Neural progenitor cell (in vitro differentiated cells): ENCODE results near the gene ATP13A1.
"Not testable (repeated sequence)": the region's sequence is repeated elsewhere in the genome, so short reads cannot be mapped to it uniquely, and the experiment has no call there.

ENCODE experiments used
- EZH2 ChIP-seq: fragments of 200-600 bp; sonication (generic); IDR thresholded peaks from 2 replicates; pipeline ENCODE4 v1.6.1; 2017; ENCODE audit warnings: antibody characterized with exemption, mild to moderate bottlenecking, moderate library complexity
- TF ChIP-seq, protein P1 (sequence below): fragments of 200-600 bp; sonication (generic); IDR thresholded peaks from 2 replicates; pipeline ENCODE4 v1.5.1; 2017; ENCODE audit warnings: antibody characterized with exemption, mild to moderate bottlenecking

DNA sequence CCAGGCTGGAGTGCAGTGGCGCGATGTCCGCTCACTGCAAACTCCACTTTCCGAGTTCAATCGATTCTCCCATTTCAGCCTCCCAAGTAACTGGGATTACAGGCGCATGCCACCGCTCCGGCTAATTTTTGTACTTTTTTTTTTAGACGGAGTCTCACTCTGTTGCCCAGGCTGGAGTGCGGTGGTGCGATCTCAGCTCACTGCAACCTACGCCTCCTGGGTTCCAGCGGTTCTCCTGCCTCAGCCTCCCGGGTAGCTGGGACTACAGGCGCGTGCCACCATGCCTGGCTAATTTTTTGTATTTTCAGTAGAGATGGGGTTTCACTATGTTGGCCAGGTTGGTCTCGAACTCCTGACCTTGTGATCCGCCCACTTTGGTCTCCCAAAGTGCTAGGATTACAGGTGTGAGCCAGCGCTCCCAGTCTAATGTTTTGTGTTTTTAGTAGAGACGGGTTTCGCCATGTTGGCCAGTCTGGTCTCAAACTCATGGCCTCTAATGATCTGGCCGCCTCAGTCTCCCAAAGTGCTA is 2.0 kb upstream of the ATP13A1 start:
- TF ChIP-seq, protein P1, sequence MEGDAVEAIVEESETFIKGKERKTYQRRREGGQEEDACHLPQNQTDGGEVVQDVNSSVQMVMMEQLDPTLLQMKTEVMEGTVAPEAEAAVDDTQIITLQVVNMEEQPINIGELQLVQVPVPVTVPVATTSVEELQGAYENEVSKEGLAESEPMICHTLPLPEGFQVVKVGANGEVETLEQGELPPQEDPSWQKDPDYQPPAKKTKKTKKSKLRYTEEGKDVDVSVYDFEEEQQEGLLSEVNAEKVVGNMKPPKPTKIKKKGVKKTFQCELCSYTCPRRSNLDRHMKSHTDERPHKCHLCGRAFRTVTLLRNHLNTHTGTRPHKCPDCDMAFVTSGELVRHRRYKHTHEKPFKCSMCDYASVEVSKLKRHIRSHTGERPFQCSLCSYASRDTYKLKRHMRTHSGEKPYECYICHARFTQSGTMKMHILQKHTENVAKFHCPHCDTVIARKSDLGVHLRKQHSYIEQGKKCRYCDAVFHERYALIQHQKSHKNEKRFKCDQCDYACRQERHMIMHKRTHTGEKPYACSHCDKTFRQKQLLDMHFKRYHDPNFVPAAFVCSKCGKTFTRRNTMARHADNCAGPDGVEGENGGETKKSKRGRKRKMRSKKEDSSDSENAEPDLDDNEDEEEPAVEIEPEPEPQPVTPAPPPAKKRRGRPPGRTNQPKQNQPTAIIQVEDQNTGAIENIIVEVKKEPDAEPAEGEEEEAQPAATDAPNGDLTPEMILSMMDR = not testable (repeated sequence)
- not testable (repeated sequence) for TF ChIP-seq EZH2
